SK-N-SH (cell line): ENCODE measurements around the gene CIDEB.

Source experiments
- EP300 ChIP-seq, 2 experiments: IDR thresholded peaks; 2 replicates each; pipeline versions ENCODE4 v1.4.0 to v1.6.1; 2012; ENCODE audit warnings: borderline replicate concordance in 1 of 2, low read depth in 1 of 2, low read length in 1 of 2
- FOXM1 ChIP-seq: IDR thresholded peaks from 2 replicates; pipeline ENCODE4 v1.4.0; 2012; ENCODE audit warnings: low read depth, mild to moderate bottlenecking
- GABPA ChIP-seq: IDR thresholded peaks from 2 replicates; pipeline ENCODE4 v1.4.0; 2012; ENCODE audit warnings: low read depth, mild to moderate bottlenecking
- NFIC ChIP-seq: IDR thresholded peaks from 2 replicates; pipeline ENCODE4 v1.4.0; 2012; ENCODE audit warnings: borderline replicate concordance
- POLR2AphosphoS5 ChIP-seq: IDR thresholded peaks from 2 replicates; pipeline ENCODE4 v1.6.1; 2012; ENCODE audit warnings: low read depth, low read length
- RAD21 ChIP-seq: IDR thresholded peaks from 2 replicates; pipeline ENCODE4 v1.6.1; 2012; ENCODE audit warnings: mild to moderate bottlenecking, low read length
- SMC3 ChIP-seq: IDR thresholded peaks from 2 replicates; pipeline ENCODE4 v1.6.1; 2012; ENCODE audit warnings: low read depth, low read length, improper control_type of control experiment
- TF ChIP-seq, protein P1 (sequence below): fragments of 200-600 bp; sonication (generic); IDR thresholded peaks from 2 replicates; pipeline ENCODE4 v1.6.1; 2017; ENCODE audit warnings: antibody characterized with exemption, mild to moderate bottlenecking, moderate library complexity

DNA sequence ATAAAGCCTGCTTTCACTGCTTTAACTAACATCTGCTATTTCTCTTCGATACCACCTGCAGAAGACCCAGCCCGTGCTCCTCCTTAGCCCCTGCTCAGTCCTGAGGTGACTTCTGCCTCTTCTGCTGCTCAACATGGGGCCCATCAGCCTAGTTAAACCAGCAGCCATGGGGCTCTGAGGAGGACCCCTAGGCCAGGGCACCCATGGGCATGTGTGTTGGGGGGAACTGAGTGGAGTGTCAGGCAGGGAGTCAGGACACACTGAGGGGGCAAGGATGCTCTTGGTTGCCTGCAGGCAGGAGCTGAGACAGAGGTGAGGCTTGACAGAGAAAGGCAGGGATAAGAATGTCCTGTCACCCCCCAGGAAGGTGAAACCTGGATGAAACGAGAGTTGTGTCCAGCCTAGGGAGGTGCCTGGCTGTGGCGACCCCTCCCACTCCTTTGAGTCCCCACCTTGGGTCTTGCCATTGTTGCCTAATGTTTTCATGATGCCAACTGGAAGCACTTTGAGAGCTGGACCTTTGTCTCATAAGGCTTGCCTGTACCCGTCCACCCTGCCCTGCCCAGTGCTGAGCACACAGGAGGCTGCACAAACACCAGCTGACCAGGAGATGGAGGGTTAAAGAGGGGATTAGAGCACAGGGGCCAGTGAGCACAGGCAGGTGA is 23.8 kb downstream of the CIDEB start:
- TF ChIP-seq SMC3 (no peak), FOXM1 (no peak), POLR2AphosphoS5 (no peak), RAD21 (no peak), NFIC (no peak), GABPA (no peak), EP300 (IDR thresholded peaks at IDR 0.05; ENCODE audit: borderline replicate concordance in 1 of 2, low read depth in 1 of 2, low read length in 1 of 2) (no peak)
- TF ChIP-seq, protein P1, sequence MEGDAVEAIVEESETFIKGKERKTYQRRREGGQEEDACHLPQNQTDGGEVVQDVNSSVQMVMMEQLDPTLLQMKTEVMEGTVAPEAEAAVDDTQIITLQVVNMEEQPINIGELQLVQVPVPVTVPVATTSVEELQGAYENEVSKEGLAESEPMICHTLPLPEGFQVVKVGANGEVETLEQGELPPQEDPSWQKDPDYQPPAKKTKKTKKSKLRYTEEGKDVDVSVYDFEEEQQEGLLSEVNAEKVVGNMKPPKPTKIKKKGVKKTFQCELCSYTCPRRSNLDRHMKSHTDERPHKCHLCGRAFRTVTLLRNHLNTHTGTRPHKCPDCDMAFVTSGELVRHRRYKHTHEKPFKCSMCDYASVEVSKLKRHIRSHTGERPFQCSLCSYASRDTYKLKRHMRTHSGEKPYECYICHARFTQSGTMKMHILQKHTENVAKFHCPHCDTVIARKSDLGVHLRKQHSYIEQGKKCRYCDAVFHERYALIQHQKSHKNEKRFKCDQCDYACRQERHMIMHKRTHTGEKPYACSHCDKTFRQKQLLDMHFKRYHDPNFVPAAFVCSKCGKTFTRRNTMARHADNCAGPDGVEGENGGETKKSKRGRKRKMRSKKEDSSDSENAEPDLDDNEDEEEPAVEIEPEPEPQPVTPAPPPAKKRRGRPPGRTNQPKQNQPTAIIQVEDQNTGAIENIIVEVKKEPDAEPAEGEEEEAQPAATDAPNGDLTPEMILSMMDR, result no peak
